Spleen (tissue), 11 donors: ENCODE results near the gene KCNJ10. TPM values are rescaled to one million over a fixed set of nuclear protein-coding genes. Genes with fewer than 3 reads are reported as not detected.

Experiments
- DNase-seq: peaks from one replicate; pipeline ENCODE4 v3.0.0-alpha.2; 2020
- H3K27ac ChIP-seq, 8 donors: fragments of 200-600 bp; sonication (generic) in 7 of 8; 1 replicate in 4 of 8; 2 replicates in 4 of 8; pipeline versions ENCODE4 v1.5.0 to v1.8.0; 2016 to 2021; ENCODE audit warnings: inconsistent platforms in 4 of 8, mild to moderate bottlenecking in 4 of 8, moderate library complexity in 1 of 8
- H3K27me3 ChIP-seq, 7 donors: fragments of 200-600 bp; sonication (generic) in 6 of 7; replicated peaks in 1 of 7; 1 replicate in 4 of 7; 2 replicates in 3 of 7; pipeline versions ENCODE4 v1.5.0 to v1.8.0; 2016 to 2021; ENCODE audit warnings: inconsistent platforms in 3 of 7, mild to moderate bottlenecking in 1 of 7
- H3K36me3 ChIP-seq, 6 donors: fragments of 200-600 bp; sonication (generic) in 5 of 6; 1 replicate in 4 of 6; 2 replicates in 2 of 6; pipeline versions ENCODE4 v1.5.0 to v1.8.0; 2016 to 2021; ENCODE audit warnings: inconsistent platforms in 2 of 6
- H3K4me1 ChIP-seq, 6 donors: fragments of 200-600 bp; sonication (generic) in 5 of 6; 1 replicate in 3 of 6; 2 replicates in 3 of 6; pipeline versions ENCODE4 v1.5.0 to v1.8.0; 2016 to 2021; ENCODE audit warnings: inconsistent platforms in 3 of 6
- H3K4me3 ChIP-seq, 8 donors: fragments of 200-600 bp; sonication (generic) in 7 of 8; 1 replicate in 4 of 8; 2 replicates in 4 of 8; pipeline versions ENCODE4 v1.5.0 to v1.8.0; 2016 to 2021; ENCODE audit warnings: inconsistent platforms in 4 of 8, mild to moderate bottlenecking in 4 of 8, moderate library complexity in 2 of 8
- H3K9me3 ChIP-seq, 8 donors: fragments of 200-600 bp; sonication (generic) in 7 of 8; 1 replicate in 4 of 8; 2 replicates in 4 of 8; pipeline versions ENCODE4 v1.5.0 to v1.8.0; 2016 to 2021; ENCODE audit warnings: inconsistent platforms in 4 of 8
- CTCF ChIP-seq, 11 experiments: fragments of 200-600 bp in 7 of 11; fragments of 450-650 bp in 4 of 11; sonication (generic) in 4 of 11; IDR thresholded peaks in 8 of 11; conservative IDR thresholded peaks in 3 of 11; 1 replicate in 7 of 11; 2 replicates in 4 of 11; pipeline versions ENCODE4 v1.4.0 to v1.8.0; 2016 to 2021; ENCODE audit warnings: antibody characterized with exemption in 11 of 11, inconsistent platforms in 4 of 11, mild to moderate bottlenecking in 1 of 11
- POLR2A ChIP-seq, 3 donors: fragments of 450-650 bp; IDR thresholded peaks; one replicate each; pipeline ENCODE4 v1.5.1; 2017; ENCODE audit warnings: antibody characterized with exemption in 3 of 3, mild to moderate bottlenecking in 1 of 3
- POLR2AphosphoS5 ChIP-seq, 3 donors: sonication (generic); formaldehyde crosslinking; IDR thresholded peaks; one replicate each; pipeline ENCODE4 v1.5.1; 2017; ENCODE audit warnings: antibody characterized with exemption in 3 of 3
- WGBS, 5 donors: extraction: QIAGEN DNeasy Blood & Tissue Kit in 3 of 5; methylation state at CpG; one replicate each; pipeline versions ENCODE4 v1.1.5 to v1.1.7; 2013 to 2018; 5-methylcytosine and 5-hydroxymethylcytosine counted together
- intact Hi-C: fragments of 100-400 bp; cut with DNase I; formaldehyde crosslinking; loops from one replicate; pipeline ENCODE4 v1.15.0; 2023; ENCODE audit warnings: low total_unique reads
- polyA plus RNA-seq, 3 donors: library from polyadenylated mRNA; stranded (reverse); fragments of 200-250 nt; gene quantifications; one replicate each; pipeline ENCODE4 v1.2.1, GENCODE V29; 2013
- total RNA-seq, 7 donors: library from RNA; depleted of rRNA in 3 of 7; stranded (reverse); fragments of >200 nt in 3 of 7; fragmentation: NEBNext Ultra II Directional in 4 of 7; extraction: Animal tissue kit (Norgen Biotek cat#: 25700) in 4 of 7; gene quantifications; one replicate each; pipeline versions ENCODE4 v1.1.0 to v1.2.1, GENCODE V29; 2016 to 2021
- donor health status: healthy with polysubstance abuse.
- donor health status: DM: no; HTN: no; CAD: no; lungs with moderate emphysema.
- donor health status: DM: no; HTN: no; CAD: no.
- donor health status: Bipolar disorder and iron deficiency.
- donor health status: healthy.
- donor health status: DM: no; HTN: no; CAD: no.
- donor health status: DM: yes; HTN: yes; CAD: no.

Gene KCNJ10
- total and polyA plus RNA-seq, 10 donors = 3.7 to 30.8 (median 14.2) TPM

- peaks cover 0 to 81% (median 49%) of the 10 kb centered on the region in 6 donors for H3K36me3 ChIP-seq
- no peaks in the 10 kb centered on the region for H3K27me3 ChIP-seq
- H3K4me1 ChIP-seq = peaks cover 9 to 36% (median 17%) of the 10 kb centered on the region in 6 donors
- intact Hi-C loops = loop anchor here (10.0 kb wide), 1 partner anchor 308 kb away; the partner anchor contains the start of gene DUSP23
- WGBS, 5 donors = 94 to 97% (median 96%) methylated on average over 19 to 32 of the region's 32 CpGs
- H3K9me3 ChIP-seq = no peaks in the 10 kb centered on the region
- no peak for TF ChIP-seq CTCF (IDR thresholded peaks at IDR 0.05 in 8 of 11, conservative IDR thresholded peaks at IDR 0.05 in 3 of 11)
- TF ChIP-seq POLR2A (IDR thresholded peaks at IDR 0.05) = no peak
- TF ChIP-seq POLR2AphosphoS5 (IDR thresholded peaks at IDR 0.05) = no peak
- DNase-seq = peak; percentile 73
- no peak overlapping the region for H3K27ac ChIP-seq
- no peak overlapping the region for H3K4me3 ChIP-seq
These were observed 22.6 kb upstream of the KCNJ10 start for GRCh38 chr1:160092366-160093068.

GRCh38 chr1:160091666-160092223 is 21.8 kb upstream of the KCNJ10 start:
- TF ChIP-seq POLR2AphosphoS5 (IDR thresholded peaks at IDR 0.05) (no peak), POLR2A (IDR thresholded peaks at IDR 0.05) (no peak), CTCF (IDR thresholded peaks at IDR 0.05 in 8 of 11, conservative IDR thresholded peaks at IDR 0.05 in 3 of 11) (no peak)
- H3K36me3 ChIP-seq = peaks cover 0 to 89% (median 49%) of the 10 kb centered on the region in 6 donors
- no peaks in the 10 kb centered on the region for H3K27me3 ChIP-seq
- no peaks in the 10 kb centered on the region for H3K9me3 ChIP-seq
- 91 to 95% (median 95%) methylated on average over 5 of the region's 5 CpGs for WGBS, 5 donors
- DNase-seq = peak; percentile 71
- intact Hi-C loops = loop anchor here (10.0 kb wide), 1 partner anchor 307 kb away; the partner anchor contains the start of gene DUSP23
- peaks cover 1 to 29% (median 9%) of the 10 kb centered on the region in 6 donors for H3K4me1 ChIP-seq
- H3K4me3 ChIP-seq = no peak overlapping the region
- H3K27ac ChIP-seq = no peak overlapping the region

GRCh38 chr1:160090760-160091159 is 20.8 kb upstream of the KCNJ10 start:
- peak; percentile 56 for DNase-seq
- Histone ChIP-seq H3K4me3 (no peak overlapping the region), H3K27ac (no peak overlapping the region), H3K4me1 (peaks cover 0 to 19% (median under 1%) of the 10 kb centered on the region in 6 donors), H3K9me3 (no peaks in the 10 kb centered on the region), H3K36me3 (peaks cover 0 to 89% (median 49%) of the 10 kb centered on the region in 6 donors), H3K27me3 (no peaks in the 10 kb centered on the region)
- TF ChIP-seq POLR2AphosphoS5 (IDR thresholded peaks at IDR 0.05) = no peak
- TF ChIP-seq CTCF (IDR thresholded peaks at IDR 0.05 in 8 of 11, conservative IDR thresholded peaks at IDR 0.05 in 3 of 11) = no peak
- TF ChIP-seq POLR2A (IDR thresholded peaks at IDR 0.05) = no peak
- intact Hi-C loops = loop anchor here (10.0 kb wide), 1 partner anchor 306 kb away; the partner anchor contains the start of gene DUSP23
- 90 to 97% (median 94%) methylated on average over 4 of the region's 4 CpGs for WGBS, 5 donors

- Histone ChIP-seq H3K4me1 (peaks cover 0 to 11% (median 0%) of the 10 kb centered on the region in 6 donors), H3K36me3 (peaks cover 0 to 80% (median 47%) of the 10 kb centered on the region in 6 donors), H3K27ac (no peak overlapping the region), H3K27me3 (no peaks in the 10 kb centered on the region), H3K9me3 (no peaks in the 10 kb centered on the region), H3K4me3 (no peak overlapping the region)
- 88 to 94% (median 90%) methylated on average over 3 of the region's 3 CpGs for WGBS, 5 donors
- TF ChIP-seq POLR2A (IDR thresholded peaks at IDR 0.05) (no peak), POLR2AphosphoS5 (IDR thresholded peaks at IDR 0.05) (no peak), CTCF (IDR thresholded peaks at IDR 0.05 in 8 of 11, conservative IDR thresholded peaks at IDR 0.05 in 3 of 11) (no peak)
- intact Hi-C loops = loop anchor here (10.0 kb wide), 1 partner anchor 305 kb away; the partner anchor contains the start of gene DUSP23
- DNase-seq = no peak
These were observed 19.9 kb upstream of the KCNJ10 start for GRCh38 chr1:160089883-160090282.
